GM12878 (cell line): ENCODE results near the gene UBE2E2. TPM values are rescaled to one million over a fixed set of nuclear protein-coding genes. Genes with fewer than 3 reads are reported as not detected.

ENCODE experiments used
- ATAC-seq: fragments of 200-7000 bp; cut with Tn5 transposase; 3 replicates; pipeline ENCODE4 v1.9.1; 2020; ENCODE audit warnings: mild to moderate bottlenecking, moderate library complexity
- BruUV-seq: library from RNA; stranded (reverse); fragments of 400-500 nt; replicated peaks from 2 replicates; lab custom pipeline; 2021; lab: Mats Ljungman, UMichigan
- CTCF ChIA-PET: fragments of 300-600 bp; sonication (Branson Sonifier 250); formaldehyde crosslinking; extraction: SDS; loops from one replicate; lab custom pipeline; 2021; ENCODE audit warnings: inconsistent platforms; lab: Yijun Ruan, JAX
- POLR2A ChIA-PET: fragments of 350-600 bp; formaldehyde crosslinking; extraction: SDS; loops from one replicate; lab custom pipeline; 2021; ENCODE audit warnings: inconsistent platforms; lab: Charles Lee
- RAD21 ChIA-PET: fragments of 300-600 bp; sonication (Branson Sonifier 250); formaldehyde crosslinking; loops from one replicate; lab custom pipeline; 2023; ENCODE audit warnings: antibody characterized with exemption; ENCODE audit not compliant: unreplicated experiment; lab: Charles Lee
- SMC1A ChIA-PET: fragments of 300-600 bp; sonication (Branson Sonifier 250); formaldehyde crosslinking; loops from one replicate; lab custom pipeline; 2023; ENCODE audit not compliant: unreplicated experiment, uncharacterized antibody; lab: Charles Lee
- DNase-seq: peaks from one replicate; pipeline ENCODE4 v3.0.0-alpha.2; 2011; ENCODE audit warnings: low read depth, low spot score
- FAIRE-seq: peaks from 3 replicates; lab custom pipeline; 2011; peaks lifted over from hg19 to GRCh38; lab: Jason Lieb, UNC
- H2AFZ ChIP-seq: 2 replicates; pipeline ENCODE4 v1.6.0; 2011; ENCODE audit warnings: low read depth, low read length, control low read depth; ENCODE audit not compliant: control insufficient read depth
- H3K27ac ChIP-seq: 2 replicates; pipeline ENCODE4 v1.5.1; 2011; ENCODE audit warnings: control low read depth; ENCODE audit not compliant: control insufficient read depth, insufficient read depth
- H3K27me3 ChIP-seq, 2 experiments: replicated peaks in 1 of 2; 2 replicates each; pipeline versions ENCODE4 v1.6.0 to v1.6.1; 2011; ENCODE audit warnings: low read length in 1 of 2; ENCODE audit not compliant: control insufficient read depth in 2 of 2, insufficient read depth in 2 of 2
- H3K36me3 ChIP-seq, 2 experiments: 2 replicates each; pipeline ENCODE4 v1.5.1; 2011; ENCODE audit warnings: low read length in 1 of 2; ENCODE audit not compliant: control insufficient read depth in 2 of 2, insufficient read depth in 2 of 2
- H3K4me1 ChIP-seq: 2 replicates; pipeline ENCODE4 v1.6.1; 2011; ENCODE audit warnings: mild to moderate bottlenecking, low read length, moderate library complexity, mixed read lengths; ENCODE audit not compliant: control insufficient read depth, insufficient read depth
- H3K4me2 ChIP-seq: 2 replicates; pipeline ENCODE4 v1.6.0; 2011; ENCODE audit warnings: control low read depth; ENCODE audit not compliant: control insufficient read depth, insufficient read depth
- H3K4me3 ChIP-seq: fragments of 200-600 bp; sonication (generic); 2 replicates; pipeline ENCODE4 v1.5.1; 2016
- H3K79me2 ChIP-seq: 2 replicates; pipeline ENCODE4 v1.6.0; 2011; ENCODE audit warnings: low read length; ENCODE audit not compliant: control insufficient read depth, insufficient read depth
- H3K9ac ChIP-seq: 2 replicates; pipeline ENCODE4 v1.8.0; 2011; ENCODE audit warnings: low read length, control low read depth, mixed read lengths; ENCODE audit not compliant: control insufficient read depth, insufficient read depth
- H3K9me3 ChIP-seq: replicated peaks from 3 replicates; pipeline ENCODE4 v1.5.1; 2011; ENCODE audit warnings: mild to moderate bottlenecking, low read length; ENCODE audit not compliant: control insufficient read depth, insufficient read depth
- H4K20me1 ChIP-seq: 2 replicates; pipeline ENCODE4 v1.6.0; 2011; ENCODE audit not compliant: control insufficient read depth, insufficient read depth
- ATF2 ChIP-seq: IDR thresholded peaks from 2 replicates; pipeline ENCODE4 v1.6.1; 2012; ENCODE audit warnings: low read length, inconsistent platforms
- BRCA1 ChIP-seq: IDR thresholded peaks from 2 replicates; pipeline ENCODE4 v1.6.1; 2011; ENCODE audit warnings: low read depth, low read length, improper control_type of control experiment
- CEBPZ ChIP-seq: fragments of 150-350 bp; IDR thresholded peaks from 2 replicates; pipeline ENCODE4 v1.6.1; 2016; ENCODE audit warnings: low read depth, low read length
- CTCF ChIP-seq, 3 experiments: IDR thresholded peaks in 2 of 3; conservative IDR thresholded peaks in 1 of 3; 2 replicates each; pipeline ENCODE4 v1.5.1; 2011; ENCODE audit warnings: low read depth in 3 of 3, low read length in 3 of 3, mild to moderate bottlenecking in 3 of 3, control low read depth in 2 of 3, moderate library complexity in 2 of 3, inconsistent platforms in 1 of 3, mixed read lengths in 1 of 3; ENCODE audit not compliant: control insufficient read depth in 2 of 3, insufficient read depth in 1 of 3; ENCODE audit errors: extremely low read depth in 1 of 3
- FOXM1 ChIP-seq: IDR thresholded peaks from 2 replicates; pipeline ENCODE4 v1.6.1; 2012; ENCODE audit warnings: low read depth, mild to moderate bottlenecking, inconsistent platforms, low read length, moderate library complexity
- HSF1 ChIP-seq: fragments of 150-350 bp; IDR thresholded peaks from 2 replicates; pipeline ENCODE4 v1.6.1; 2014; ENCODE audit warnings: mild to moderate bottlenecking, low read depth, low read length
- IKZF1 ChIP-seq: fragments of 450-650 bp; conservative IDR thresholded peaks from 2 replicates; pipeline ENCODE4 v1.6.1; 2017; ENCODE audit warnings: antibody characterized with exemption, mild to moderate bottlenecking
- IKZF2 ChIP-seq, 2 experiments: fragments of 450-650 bp; IDR thresholded peaks; 2 replicates each; pipeline ENCODE4 v1.6.1; 2017; ENCODE audit warnings: mild to moderate bottlenecking in 2 of 2, moderate library complexity in 2 of 2
- MEF2B ChIP-seq: fragments of 450-650 bp; IDR thresholded peaks from 2 replicates; pipeline ENCODE4 v1.6.1; 2018; ENCODE audit warnings: mild to moderate bottlenecking, moderate library complexity; ENCODE audit not compliant: partially characterized antibody, poor library complexity, severe bottlenecking
- NFYA ChIP-seq: IDR thresholded peaks from 2 replicates; pipeline ENCODE4 v1.6.1; 2011; ENCODE audit warnings: low read depth, mild to moderate bottlenecking, low read length, improper control_type of control experiment, borderline replicate concordance
- PAX5 ChIP-seq: IDR thresholded peaks from 2 replicates; pipeline ENCODE4 v1.6.1; 2011; ENCODE audit warnings: low read depth, low read length, borderline replicate concordance
- PAX8 ChIP-seq: fragments of 450-650 bp; IDR thresholded peaks from 2 replicates; pipeline ENCODE4 v1.6.1; 2017; ENCODE audit warnings: mild to moderate bottlenecking, moderate library complexity
- RUNX3 ChIP-seq: IDR thresholded peaks from 2 replicates; pipeline ENCODE4 v1.6.1; 2012; ENCODE audit warnings: low read length, inconsistent platforms
- ZNF207 ChIP-seq: fragments of 450-650 bp; IDR thresholded peaks from 2 replicates; pipeline ENCODE4 v1.6.1; 2014; ENCODE audit warnings: antibody characterized with exemption, mild to moderate bottlenecking, borderline replicate concordance
- ZNF217 ChIP-seq: fragments of 450-650 bp; IDR thresholded peaks from 2 replicates; pipeline ENCODE4 v1.6.1; 2017; ENCODE audit warnings: antibody characterized with exemption, mild to moderate bottlenecking
- ZNF24 ChIP-seq: fragments of 450-650 bp; IDR thresholded peaks from 2 replicates; pipeline ENCODE4 v1.6.1; 2017; ENCODE audit warnings: antibody characterized with exemption, mild to moderate bottlenecking
- WGBS: methylation state at CpG from one replicate; pipeline ENCODE4 v1.1.6; 2016; ENCODE audit warnings: low lambda C conversion rate; ENCODE audit not compliant: insufficient replicate concordance, insufficient coverage; ENCODE audit errors: missing lambda C conversion rate; 5-methylcytosine and 5-hydroxymethylcytosine counted together
- in situ Hi-C: fragments of 300-500 bp; cut with MboI; formaldehyde crosslinking; loops from 9 replicates; pipeline ENCODE4 v1.14.3; 2018; ENCODE audit warnings: mixed read lengths
- intact Hi-C: fragments of 100-400 bp; cut with micrococcal nuclease; formaldehyde crosslinking; loops from one replicate; pipeline ENCODE4 v1.14.2; 2022; ENCODE audit not compliant: unreplicated experiment
- polyA plus RNA-seq, 11 experiments: library from polyadenylated mRNA; depleted of rRNA in 4 of 11; unstranded in 6 of 11; stranded (reverse) in 5 of 11; fragments of >200 nt; fragmentation: Nextera tagmentation in 4 of 11; fragmentation: Illumina TruSeq in 1 of 11; extraction: Ambion mirVana in 4 of 11; extraction: Trizol in 1 of 11; gene quantifications; 1 replicate in 1 of 11; 2 replicates in 10 of 11; pipeline versions ENCODE4 v1.2.1 to v1.2.3, GENCODE V29; 2011 to 2016; ENCODE audit warnings: inconsistent platforms in 2 of 11, missing spikeins in 2 of 11, low read depth in 1 of 11
- total RNA-seq, 4 experiments: library from RNA; depleted of rRNA in 3 of 4; stranded (reverse); fragments of >200 nt in 3 of 4; fragmentation: Illumina TruSeq in 1 of 4; extraction: Trizol in 1 of 4; gene quantifications; 2 replicates each; pipeline versions ENCODE4 v1.2.1 to v1.2.3, GENCODE V29; 2013 to 2021

The UBE2E2 gene
- total and polyA plus RNA-seq, 10 of the 15 experiments (the other 5 are each of a cell fraction or from before 2014, with no cell fraction given) = 8.7 to 71.0 (median 36.4) TPM

- BruUV-seq = no TSS peak
- intact Hi-C loops = no loop called here
- in situ Hi-C loops = no loop called here
- RAD21 ChIA-PET = interaction anchor here (0.8 to 2.0 kb wide), 4 partner anchors 26 to 431 kb away, joined by 3 to 6 read pairs (median 4); no protein-coding TSS in a partner anchor
- Histone ChIP-seq H3K79me2 (peaks cover 2% of the 10 kb centered on the region), H3K27ac (no peak overlapping the region), H3K4me2 (peak overlapping the region; percentile 66), H2AFZ (no peak overlapping the region), H3K9ac (no peak overlapping the region), H3K36me3 (no peaks in the 10 kb centered on the region)
- POLR2A ChIA-PET = interaction anchor here (1.2 kb wide), 1 partner anchor 10 kb away, joined by 3 read pairs; no protein-coding TSS in a partner anchor
- ATAC-seq = peak; percentile 78
- TF ChIP-seq ZNF207 = no peak
- TF ChIP-seq ZNF217 = peak; percentile 90
- TF ChIP-seq NFYA = no peak
- no peak for TF ChIP-seq BRCA1
- 0 out of 2 replicates have a peak, but pooled peaks have one; percentile 73 for TF ChIP-seq PAX8
- peak; percentile 42; the same call in 1 of the 2 replicates for TF ChIP-seq ATF2
- peak; percentile 61 for TF ChIP-seq MEF2B
- TF ChIP-seq CEBPZ = no peak
- peak; percentile 18; the same call in 1 of the 2 replicates for TF ChIP-seq IKZF1
- TF ChIP-seq RUNX3 = peak; percentile 66
- peak; percentile 69; the same call in 1 of the 2 replicates for TF ChIP-seq PAX5
- peak; percentile 43; the same call in 1 of the 2 replicates for TF ChIP-seq FOXM1
- TF ChIP-seq ZNF24 = 0 out of 2 replicates have a peak, but pooled peaks have one; percentile 27
- no peak for TF ChIP-seq CTCF (IDR thresholded peaks at IDR 0.05 in 2 of 3, conservative IDR thresholded peaks at IDR 0.05 in 1 of 3; ENCODE audit: control insufficient read depth in 2 of 3, extremely low read depth in 1 of 3, insufficient read depth in 1 of 3, low read depth in 3 of 3, low read length in 3 of 3)
- TF ChIP-seq HSF1 = no peak
- TF ChIP-seq IKZF2 (IDR thresholded peaks at IDR 0.05) = 0 out of 4 replicates have a peak, but pooled peaks of 1 of the 2 experiments have one; percentile 2
- TF ChIP-seq, all 136 proteins: peak for 10
- CTCF ChIA-PET = interaction anchor here (1.0 to 1.6 kb wide), 2 partner anchors 10 to 74 kb away, joined by 3 to 5 read pairs; no protein-coding TSS in a partner anchor
- DNase-seq = no peak
- Histone ChIP-seq H4K20me1 (no peaks in the 10 kb centered on the region; the same call in none of the 2 replicates), H3K4me1 (peaks cover 22% of the 10 kb centered on the region), H3K4me3 (peak overlapping the region; percentile 22; the same call in 1 of the 2 replicates), H3K9me3 (no peaks in the 10 kb centered on the region), H3K27me3 (no peaks in the 10 kb centered on the region)
- 0% methylated on average over 1 of the region's 1 CpG for whole genome bisulfite sequencing
- peak; percentile 76 for FAIRE-seq
- SMC1A ChIA-PET = interaction anchor here (0.7 to 1.6 kb wide), 12 partner anchors 8 to 292 kb away, joined by 3 to 6 read pairs (median 3); no protein-coding TSS in a partner anchor
Measured at GRCh38 chr3:23405081-23405480, 202.0 kb downstream of the UBE2E2 start.
